Stimulated activated CD8-positive, alpha-beta memory T cell treated with anti-CD3 and anti-CD28 coated beads, Interleukin-15, amount 100 ng/mL, for 24 hours (primary cell): Measurements from ENCODE around the gene INO80.
A peak's percentile ranks its signal among the peaks of the same experiment; 100 is the strongest.

Source experiments
- DNase-seq: peaks from one replicate; pipeline ENCODE4 v3.0.0-alpha.2; 2020; ENCODE audit warnings: low read depth

The INO80 gene

DNA sequence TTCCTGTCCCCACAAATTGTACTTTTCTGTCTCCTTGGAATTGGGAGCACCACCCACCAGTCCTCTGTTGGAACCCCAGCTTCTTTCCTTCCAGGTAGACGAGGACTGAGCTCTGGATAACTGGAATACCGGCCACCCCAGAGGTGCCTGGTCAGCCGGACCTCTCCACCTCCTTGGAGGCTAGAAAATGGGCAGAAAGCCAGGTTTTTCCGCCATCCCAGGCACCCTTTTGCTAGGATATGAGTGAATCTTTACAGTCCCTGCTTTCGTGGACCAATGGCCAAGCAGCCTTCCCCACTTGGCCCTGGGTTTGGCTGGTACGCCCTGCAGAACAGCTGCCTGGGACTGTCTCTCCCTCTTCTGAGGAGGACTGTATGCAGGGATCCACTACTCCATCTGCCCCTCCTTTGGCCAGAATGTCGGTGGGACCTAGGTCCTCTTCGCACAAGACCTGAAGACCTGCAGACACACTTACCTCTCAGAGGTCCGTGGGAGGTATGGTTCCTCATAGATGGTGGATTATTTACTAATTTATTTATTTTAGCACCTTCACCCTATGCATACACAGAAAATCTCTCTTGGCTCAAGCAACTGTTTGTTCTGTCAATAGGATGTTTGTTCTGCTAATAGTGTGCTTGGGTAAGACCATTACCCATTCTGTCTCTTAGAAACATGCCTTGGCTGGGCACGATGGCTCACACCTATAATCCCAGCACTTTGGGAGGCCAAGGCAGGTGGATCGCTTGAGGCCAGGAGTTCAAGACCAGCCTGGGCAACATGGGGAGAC lies 171.4 kb downstream of the INO80 start:
- DNase-seq, result no peak

DNA sequence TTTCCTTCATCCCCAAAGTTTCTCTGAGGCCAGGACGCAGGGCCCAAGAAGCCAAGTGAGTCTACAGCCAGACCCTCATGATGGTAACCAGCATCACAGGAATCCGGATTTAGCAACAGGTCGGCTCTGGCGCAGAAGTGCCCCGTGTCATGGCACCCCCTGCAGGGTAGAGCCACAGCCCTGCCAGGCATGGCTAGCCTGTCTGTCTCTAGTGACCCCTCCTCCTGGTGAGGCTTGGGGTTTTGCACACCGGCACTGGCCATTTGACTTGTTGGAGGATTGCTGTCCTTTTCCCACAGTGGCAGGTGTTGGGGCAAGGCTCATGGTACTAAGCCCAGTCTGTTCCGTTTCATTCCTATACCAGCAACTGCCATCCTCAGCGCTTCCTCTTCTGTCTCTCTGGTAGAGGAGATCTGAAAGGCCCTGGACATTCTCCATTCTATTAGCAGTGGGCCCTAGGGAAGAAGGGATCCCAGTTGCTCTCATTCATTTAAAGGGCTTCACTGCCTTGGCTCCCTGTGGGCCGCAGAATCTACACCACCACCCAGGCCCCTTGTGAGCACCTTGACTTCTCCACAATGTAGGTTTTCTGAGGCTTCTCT lies 172.2 kb downstream of the INO80 start:
- no peak for DNase-seq

DNA sequence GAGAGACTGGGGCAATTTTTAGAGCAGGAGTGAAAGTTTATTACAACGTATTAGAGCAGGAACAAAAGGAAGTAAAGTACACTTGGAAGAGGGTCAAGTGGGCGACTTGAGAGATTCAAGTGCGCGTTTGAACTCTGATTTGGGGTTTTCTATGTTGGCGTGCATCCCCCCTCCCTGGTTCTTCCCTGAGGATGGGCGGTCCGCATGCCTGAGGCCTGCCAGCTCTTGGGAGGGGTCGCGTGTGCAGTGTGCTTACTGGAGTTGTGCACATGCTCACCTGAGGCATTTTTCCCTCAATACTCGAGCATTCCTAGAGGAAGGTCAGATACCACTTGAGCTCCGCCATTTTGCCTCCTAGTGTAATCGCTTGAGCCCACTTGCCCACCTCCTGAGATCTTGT lies 173.2 kb downstream of the INO80 start:
- DNase-seq, result no peak

DNA sequence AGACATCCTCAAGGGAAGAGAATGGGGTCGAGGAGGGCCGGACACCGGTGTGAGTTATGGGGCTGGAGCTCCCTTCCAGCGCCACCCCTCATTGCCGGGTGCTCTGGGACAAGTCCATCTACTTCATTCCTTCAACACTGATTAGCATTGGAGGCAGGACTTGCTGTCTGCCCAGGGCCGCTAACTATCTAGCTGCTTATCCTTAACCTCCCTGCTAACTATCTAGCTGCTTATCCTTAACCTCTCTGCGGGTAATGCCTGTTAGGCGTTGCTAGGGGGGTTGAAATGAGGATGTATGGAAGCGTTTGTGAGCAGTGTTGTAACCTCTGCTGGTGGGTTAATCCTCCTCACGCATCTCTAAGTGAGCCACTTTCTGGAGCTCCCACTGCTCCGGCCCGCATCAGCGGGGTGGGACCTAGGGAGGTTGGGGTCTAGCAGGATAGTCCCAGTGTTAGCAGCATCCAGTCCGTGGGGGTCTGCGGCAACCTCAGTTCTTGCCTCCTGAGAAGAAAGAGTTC lies 173.7 kb downstream of the INO80 start:
- no peak for DNase-seq

DNA sequence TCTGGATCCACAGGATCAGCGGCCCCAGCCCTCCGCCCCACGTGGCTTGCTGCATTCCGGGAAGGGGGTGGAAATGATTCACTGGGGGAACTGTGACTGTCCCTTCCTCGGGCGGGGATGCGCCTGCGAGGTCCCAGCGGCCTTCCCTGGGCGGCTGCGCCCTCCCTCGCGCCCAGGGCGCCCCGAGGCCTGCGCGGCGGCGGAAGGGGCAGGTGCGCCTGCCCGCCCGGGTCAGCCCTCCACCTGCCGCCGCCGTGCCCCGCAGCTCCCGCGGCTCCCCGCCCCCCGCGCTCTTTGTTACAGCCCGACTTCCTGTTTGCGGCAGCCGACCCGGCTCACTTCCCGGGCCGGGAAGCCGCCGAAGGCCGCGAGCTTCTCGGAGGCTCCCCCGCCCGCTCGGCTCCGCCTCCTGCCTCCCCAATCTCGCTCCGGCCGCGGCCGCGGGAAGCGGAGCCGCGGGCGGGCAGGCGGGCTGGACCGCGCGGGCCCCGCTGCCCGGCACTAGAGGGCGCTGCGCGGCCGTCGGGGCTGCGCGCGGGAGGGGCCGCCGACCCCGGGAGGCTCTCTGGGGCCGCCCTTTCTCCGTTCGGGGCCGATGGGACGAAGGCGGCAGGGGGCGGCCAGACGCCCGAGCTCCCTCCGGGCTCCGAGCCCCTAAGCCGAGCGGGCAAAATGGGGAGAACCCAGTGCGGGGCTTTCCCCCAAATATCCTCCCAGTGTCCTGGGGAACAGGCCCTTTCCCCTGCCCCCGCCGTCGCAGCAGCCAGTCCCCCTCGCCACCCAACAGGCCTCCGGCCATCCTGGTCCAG lies 174.3 kb downstream of the INO80 start:
- peak; percentile 37 for DNase-seq

DNA sequence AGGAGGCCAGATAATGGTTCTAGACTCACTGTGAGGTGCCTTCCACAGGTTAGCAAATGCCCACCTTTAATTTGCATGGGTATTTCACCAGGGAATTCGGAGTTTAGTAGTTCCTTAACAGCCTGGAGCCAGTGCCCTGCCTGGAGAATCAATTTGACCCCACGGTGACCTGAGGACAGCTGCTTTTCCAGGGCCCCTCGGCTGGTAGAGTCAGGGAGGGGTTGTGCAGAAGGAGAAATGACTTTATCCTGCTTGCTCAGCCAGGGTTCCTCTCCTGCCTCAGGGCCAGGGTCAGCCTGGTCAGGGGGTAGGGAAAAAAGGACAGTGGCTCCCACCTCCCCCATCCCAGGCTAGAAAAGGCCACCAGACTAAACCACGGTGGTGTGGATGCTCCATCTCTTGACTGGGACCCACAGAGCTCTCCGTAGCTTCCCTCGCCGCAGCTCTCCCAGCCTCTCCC lies 175.0 kb downstream of the INO80 start:
- DNase-seq, result no peak

DNA sequence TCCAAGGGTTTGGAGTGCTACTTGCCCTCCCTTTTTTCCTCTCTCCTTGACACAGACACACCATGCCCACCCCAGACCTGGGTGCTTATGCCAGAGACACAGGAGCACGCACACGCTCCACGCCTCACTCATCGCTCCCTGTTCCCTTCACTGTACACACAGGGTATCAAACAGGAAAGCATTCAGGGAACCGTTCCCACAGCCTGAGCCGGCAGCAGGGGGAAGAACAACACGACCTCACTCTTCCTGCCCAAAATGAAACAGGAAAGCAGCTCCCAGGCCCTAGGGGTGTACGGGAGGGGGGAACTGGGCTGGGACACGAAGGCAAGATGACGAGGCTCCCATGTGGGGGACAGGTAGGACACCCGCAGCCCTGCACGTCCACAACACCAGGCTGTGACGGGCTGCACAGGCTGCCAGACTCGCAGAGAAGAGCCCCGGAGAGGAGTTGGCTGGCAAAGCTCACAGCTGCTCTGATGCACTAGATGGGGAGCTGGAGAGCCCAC lies 175.7 kb downstream of the INO80 start:
- no peak for DNase-seq

DNA sequence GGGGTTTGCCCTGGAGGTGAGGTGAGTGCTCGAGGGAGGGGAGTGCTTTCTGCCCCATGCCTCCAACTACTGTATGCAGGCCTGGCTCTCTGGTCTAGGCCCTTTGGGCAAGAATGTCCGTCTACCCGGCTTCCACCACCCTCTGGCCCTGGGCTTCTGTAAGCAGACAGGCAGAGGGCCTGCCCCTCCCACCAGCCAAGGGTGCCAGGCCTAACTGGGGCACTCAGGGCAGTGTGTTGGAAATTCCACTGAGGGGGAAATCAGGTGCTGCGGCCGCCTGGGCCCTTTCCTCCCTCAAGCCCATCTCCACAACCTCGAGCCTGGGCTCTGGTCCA lies 177.6 kb downstream of the INO80 start:
- no peak for DNase-seq

DNA sequence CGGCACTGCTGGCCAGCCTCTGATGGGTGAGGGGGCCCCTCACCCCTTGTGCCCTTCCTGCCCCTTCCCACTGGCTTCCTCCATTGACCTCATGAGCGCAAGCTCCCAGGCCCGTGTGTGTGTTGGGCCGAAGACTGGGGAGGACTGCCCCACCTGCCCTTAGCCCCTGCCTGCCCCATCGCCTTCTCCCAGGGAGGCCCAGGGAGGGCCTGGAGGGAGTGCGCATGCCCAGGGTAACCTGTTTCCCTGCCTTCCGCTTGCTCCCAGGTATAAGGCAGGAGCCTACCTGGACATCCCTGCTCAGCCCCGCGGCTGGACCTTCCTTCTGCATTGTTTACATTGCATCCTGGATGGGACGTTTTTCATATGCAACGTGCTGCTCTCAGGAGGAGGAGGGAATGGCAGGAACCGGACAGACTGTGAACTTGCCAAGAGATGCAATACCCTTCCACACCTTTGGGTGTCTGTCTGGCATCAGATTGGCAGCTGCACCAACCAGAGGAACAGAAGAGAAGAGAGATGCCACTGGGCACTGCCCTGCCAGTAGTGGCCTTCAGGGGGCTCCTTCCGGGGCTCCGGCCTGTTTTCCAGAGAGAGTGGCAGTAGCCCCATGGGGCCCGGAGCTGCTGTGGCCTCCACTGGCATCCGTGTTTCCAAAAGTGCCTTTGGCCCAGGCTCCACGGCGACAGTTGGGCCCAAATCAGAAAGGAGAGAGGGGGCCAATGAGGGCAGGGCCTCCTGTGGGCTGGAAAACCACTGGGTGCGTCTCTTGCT lies 178.1 kb downstream of the INO80 start:
- DNase-seq, result no peak

DNA sequence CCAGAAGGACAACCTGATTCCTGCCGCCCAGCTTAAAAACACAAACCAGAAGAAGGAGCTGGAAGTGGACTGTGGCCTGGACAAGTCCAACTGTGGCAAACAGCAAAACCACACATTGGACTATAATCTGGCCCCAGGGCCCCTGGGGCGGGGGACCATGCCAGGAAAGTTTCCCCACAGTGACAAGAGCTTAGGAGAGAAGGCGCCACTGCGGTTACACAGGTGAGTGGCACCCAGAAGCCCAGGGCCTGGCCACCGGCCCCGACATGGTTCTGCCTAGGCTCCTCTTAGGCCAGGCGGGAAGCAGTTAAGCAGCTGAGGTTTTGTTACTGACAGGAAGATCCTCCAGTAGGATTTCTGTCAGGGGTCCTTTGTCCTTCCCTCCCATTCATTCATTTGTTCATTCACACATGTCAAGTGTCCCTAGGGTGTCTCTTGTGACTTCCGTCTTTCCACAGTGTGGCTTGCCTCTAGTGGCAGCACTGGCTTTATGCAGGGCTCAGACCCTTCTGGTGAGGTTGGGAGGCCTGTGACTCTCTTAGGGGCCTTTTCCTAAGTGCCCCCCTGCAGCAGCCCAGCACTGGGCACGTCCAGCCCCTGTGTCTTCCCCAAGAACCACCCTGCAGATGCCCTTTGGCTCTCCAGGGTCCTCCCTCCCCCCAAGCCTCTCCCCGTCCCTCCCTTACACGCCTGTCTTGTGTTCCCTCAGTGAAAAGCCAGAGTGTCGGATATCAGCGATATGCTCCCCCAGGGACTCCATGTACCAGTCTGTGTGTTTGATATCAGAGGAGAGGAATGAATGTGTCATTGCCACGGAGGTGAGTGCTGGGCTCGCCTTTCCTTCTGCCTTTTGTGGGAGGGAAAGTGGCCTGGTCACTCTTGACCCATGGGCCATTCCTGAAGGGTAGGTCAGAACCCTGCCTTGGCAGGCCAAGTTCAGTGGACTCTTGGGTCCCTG lies 179.1 kb downstream of the INO80 start:
- no peak for DNase-seq

DNA sequence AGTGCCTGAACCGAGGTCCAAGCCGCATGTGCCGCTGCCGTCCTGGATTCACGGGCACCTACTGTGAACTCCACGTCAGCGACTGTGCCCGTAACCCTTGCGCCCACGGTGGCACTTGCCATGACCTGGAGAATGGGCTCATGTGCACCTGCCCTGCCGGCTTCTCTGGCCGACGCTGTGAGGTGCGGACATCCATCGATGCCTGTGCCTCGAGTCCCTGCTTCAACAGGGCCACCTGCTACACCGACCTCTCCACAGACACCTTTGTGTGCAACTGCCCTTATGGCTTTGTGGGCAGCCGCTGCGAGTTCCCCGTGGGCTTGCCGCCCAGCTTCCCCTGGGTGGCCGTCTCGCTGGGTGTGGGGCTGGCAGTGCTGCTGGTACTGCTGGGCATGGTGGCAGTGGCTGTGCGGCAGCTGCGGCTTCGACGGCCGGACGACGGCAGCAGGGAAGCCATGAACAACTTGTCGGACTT lies 179.8 kb downstream of the INO80 start:
- no peak for DNase-seq

DNA sequence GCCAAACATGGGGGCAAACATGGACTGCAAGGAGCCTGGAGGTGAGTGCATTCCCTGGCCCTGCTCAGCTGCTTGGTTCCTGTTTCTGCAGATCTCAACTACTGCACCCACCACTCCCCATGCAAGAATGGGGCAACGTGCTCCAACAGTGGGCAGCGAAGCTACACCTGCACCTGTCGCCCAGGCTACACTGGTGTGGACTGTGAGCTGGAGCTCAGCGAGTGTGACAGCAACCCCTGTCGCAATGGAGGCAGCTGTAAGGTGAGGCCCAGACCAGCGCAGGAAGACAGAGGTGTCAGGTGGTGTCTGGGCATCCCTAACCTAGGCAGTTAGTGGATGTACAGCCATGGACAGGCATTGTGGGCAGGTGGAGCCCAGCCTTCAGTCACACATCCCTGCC lies 181.6 kb downstream of the INO80 start:
- no peak for DNase-seq

DNA sequence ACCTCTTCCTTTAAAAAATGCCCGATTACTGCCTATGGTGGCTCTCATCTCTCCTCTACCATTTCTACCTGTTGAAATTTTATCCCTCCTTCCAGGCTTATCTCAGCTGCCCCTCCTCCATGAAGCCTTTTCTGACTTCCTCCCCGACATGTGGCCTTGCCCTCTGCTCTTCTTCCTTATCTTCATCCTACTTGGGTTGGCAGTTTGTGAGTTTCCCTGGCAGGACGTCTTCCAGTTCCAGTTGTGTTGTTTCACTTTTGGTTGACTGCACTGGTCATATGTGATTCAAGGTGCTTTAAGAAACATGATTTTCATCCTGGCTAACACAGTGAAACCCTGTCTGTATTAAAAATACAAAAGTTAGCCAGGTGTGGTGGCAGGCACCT lies 182.6 kb downstream of the INO80 start:
- DNase-seq, result no peak

DNA sequence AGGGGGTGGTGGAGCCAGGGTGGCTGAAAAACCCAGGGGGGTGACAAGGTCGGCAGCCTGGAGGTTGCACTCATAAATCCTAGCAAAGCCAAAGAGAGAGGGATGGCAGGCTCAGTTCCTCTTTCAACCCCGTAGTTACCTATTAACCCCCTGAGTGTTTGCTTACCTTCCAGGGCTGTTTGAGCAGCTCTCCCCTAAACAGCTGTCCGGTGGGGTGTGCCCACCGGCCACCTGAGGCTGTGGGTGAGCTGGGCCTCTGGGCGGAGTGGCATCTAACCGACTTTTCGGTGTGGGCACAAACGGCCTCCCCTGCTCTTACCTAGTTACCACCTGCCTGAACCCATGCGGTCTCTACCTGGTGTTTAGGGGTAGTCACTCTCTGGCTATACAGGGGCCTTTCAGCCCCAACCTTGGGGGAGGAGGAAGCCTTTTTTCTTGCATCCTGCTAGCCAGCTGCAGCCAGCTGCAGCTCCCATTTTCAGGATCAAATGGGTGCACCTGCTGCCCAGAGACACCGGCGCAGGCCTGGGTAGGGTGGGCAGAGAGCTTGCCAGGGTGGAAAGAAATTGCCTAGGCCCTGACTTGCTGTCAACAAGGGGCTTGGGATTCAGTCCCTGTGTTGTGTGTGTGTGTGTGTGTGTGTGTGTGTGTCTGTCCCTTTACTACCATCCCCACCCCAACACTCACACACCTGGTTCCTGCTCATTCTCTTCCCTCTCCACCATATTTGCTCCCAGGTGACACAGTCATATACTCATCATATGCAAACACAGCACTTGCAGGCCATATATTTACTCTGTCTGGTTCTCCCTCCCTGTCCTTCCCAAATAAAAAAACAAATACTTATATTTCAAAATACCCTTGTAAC lies 183.2 kb downstream of the INO80 start:
- DNase-seq, result no peak

DNA sequence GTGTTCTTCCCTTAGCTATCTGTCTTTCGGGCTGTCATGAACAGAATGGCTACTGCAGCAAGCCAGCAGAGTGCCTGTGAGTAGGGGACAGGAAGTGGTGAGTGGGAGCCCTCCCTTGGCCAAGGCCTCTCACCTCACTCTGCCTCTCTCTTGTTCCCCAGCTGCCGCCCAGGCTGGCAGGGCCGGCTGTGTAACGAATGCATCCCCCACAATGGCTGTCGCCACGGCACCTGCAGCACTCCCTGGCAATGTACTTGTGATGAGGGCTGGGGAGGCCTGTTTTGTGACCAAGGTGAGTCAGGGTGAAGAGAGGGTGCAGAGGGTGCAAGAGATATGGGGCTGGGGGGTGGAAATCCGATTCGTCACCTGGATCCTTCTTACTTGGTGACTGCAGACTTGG lies 183.9 kb downstream of the INO80 start:
- no peak for DNase-seq

DNA sequence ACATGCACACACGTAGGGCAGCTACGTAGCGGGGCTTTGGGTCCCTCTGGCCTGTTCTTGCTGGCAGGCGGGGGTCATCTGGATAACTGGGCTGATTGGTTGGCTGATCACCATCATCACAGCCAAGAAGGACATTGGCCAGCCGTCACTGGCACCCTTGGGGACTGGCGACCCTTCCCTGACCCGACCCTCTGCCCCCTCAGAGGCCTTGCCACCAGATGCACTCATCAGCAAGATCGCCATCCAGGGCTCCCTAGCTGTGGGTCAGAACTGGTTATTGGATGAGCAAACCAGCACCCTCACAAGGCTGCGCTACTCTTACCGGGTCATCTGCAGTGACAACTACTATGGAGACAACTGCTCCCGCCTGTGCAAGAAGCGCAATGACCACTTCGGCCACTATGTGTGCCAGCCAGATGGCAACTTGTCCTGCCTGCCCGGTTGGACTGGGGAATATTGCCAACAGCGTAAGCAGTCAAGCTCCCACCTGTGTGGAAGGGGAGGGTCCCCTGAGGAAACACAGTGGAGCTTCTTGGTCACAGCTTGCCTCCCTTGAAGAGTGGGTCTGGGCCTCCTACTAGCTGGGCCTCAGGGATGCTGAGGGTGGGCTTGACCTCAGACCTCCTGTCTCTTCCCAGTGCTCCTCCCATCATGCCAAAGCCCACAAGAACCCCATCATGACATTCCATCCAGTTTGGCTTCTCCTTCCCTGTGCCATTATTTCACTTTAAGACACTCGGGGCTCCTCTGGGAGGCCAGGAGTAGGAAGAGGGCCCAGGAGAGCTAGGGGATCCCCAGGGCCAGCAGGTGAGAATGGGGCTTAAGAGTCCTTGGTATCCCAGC lies 184.6 kb downstream of the INO80 start:
- DNase-seq, result no peak

DNA sequence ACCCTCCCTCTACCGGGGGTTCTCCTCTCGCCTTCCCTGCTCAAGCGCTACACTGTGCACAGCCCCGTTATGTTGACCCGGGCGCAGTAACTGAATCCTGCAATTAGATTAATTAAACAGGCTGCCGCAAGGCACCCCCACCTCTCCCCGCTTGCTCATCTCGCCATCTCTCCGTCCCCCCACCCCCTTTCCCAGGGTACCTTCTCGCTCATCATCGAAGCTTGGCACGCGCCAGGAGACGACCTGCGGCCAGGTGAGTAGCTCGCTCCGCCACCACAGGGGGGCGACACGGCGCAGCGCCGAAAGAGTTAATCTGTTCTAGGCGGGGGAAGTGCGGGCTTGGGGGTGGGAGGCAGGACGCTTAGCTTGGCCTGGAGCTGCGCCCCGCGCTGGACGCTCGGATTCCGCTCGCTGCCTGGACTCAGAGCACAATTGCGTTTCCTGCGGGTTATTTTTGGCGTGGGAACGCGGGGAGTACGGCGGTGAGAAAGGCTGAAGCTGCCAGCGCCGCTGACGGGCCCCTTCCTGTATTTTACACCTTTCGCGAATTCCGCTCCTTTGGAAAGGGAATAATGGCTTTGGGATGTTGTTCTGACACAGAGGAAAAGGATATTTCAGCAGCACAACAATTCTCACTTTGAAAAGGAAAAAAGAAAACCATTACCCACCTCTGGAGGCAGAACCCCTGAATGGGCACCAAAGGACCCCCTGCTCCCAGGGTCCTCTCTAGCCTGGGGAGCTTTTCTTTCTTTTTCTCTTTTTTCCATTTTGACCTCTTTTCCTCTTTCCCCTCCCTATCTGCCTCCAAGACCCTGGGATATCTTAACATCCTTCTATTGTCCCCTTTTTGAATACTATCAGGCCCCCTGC lies 185.4 kb downstream of the INO80 start:
- no peak for DNase-seq
